AG04450 (cell line): ENCODE results near the gene SOX21. TPM values are rescaled to one million over a fixed set of nuclear protein-coding genes. Genes with fewer than 3 reads are reported as not detected.

Source experiments
- CTCF ChIA-PET: fragments of 300-600, 350-600 bp; formaldehyde crosslinking; extraction: SDS; loops from one replicate; lab custom pipeline; 2022; ENCODE audit warnings: antibody characterized with exemption, inconsistent platforms; lab: Charles Lee
- POLR2A ChIA-PET: fragments of 350-600 bp; formaldehyde crosslinking; extraction: SDS; loops from one replicate; lab custom pipeline; 2021; ENCODE audit warnings: antibody characterized with exemption, inconsistent platforms; lab: Yijun Ruan, JAX
- DNase-seq: peaks from one replicate; pipeline ENCODE4 v3.0.0-alpha.2; 2011; ENCODE audit warnings: low read depth, low spot score
- H3K27ac ChIP-seq: one replicate; pipeline ENCODE4 v1.5.1; 2012; ENCODE audit warnings: low read depth, low read length, control low read depth
- H3K27me3 ChIP-seq: one replicate; pipeline ENCODE4 v1.6.0; 2012; ENCODE audit warnings: low read length; ENCODE audit not compliant: control insufficient read depth, insufficient read depth
- H3K4me3 ChIP-seq: 2 replicates; pipeline ENCODE4 v1.5.1; 2011; ENCODE audit warnings: mild to moderate bottlenecking, low read depth, low read length, control low read depth
- H3K9me3 ChIP-seq: 2 replicates; pipeline ENCODE4 v1.5.1; 2012; ENCODE audit warnings: low read length; ENCODE audit not compliant: control insufficient read depth, insufficient read depth
- CTCF ChIP-seq: IDR thresholded peaks from 2 replicates; pipeline ENCODE4 v1.5.1; 2011; ENCODE audit warnings: low read depth, low read length, control low read depth, inconsistent platforms
- polyA plus RNA-seq: library from polyadenylated mRNA; depleted of rRNA; stranded (reverse); fragments of >200 nt; gene quantifications from 2 replicates; pipeline ENCODE4 v1.2.3, GENCODE V29; 2011

The SOX21 gene
- polyA plus RNA-seq, 1 experiment: not detected

- H3K27me3 ChIP-seq: peaks cover 26% of the 10 kb centered on the region
- CTCF ChIA-PET: interaction anchor here (1.1 to 1.3 kb wide), 2 partner anchors 16 to 19 kb away, joined by 3 to 5 read pairs; no protein-coding TSS in a partner anchor
- TF ChIP-seq CTCF: no peak
- DNase-seq: no peak
- POLR2A ChIA-PET: no interaction called here
- H3K27ac ChIP-seq: no peak overlapping the region
- H3K4me3 ChIP-seq: no peak overlapping the region
- H3K9me3 ChIP-seq: no peaks in the 10 kb centered on the region
Observed at GRCh38 chr13:94679614-94680013, 32.7 kb downstream of the SOX21 start.

GRCh38 chr13:94678845-94679244 lies 33.5 kb downstream of the SOX21 start:
- Histone ChIP-seq H3K27ac (no peak overlapping the region), H3K9me3 (no peaks in the 10 kb centered on the region), H3K4me3 (no peak overlapping the region), H3K27me3 (peaks cover 26% of the 10 kb centered on the region)
- no peak for TF ChIP-seq CTCF
- ChIA-PET POLR2A (no interaction called here), CTCF (interaction anchor here (1.1 to 1.3 kb wide), 2 partner anchors 16 to 18 kb away, joined by 3 to 5 read pairs; no protein-coding TSS in a partner anchor)
- no peak for DNase-seq

GRCh38 chr13:94677799-94678198 lies 34.5 kb downstream of the SOX21 start:
- Histone ChIP-seq H3K27ac (no peak overlapping the region), H3K4me3 (no peak overlapping the region), H3K9me3 (no peaks in the 10 kb centered on the region), H3K27me3 (peaks cover 24% of the 10 kb centered on the region)
- ChIA-PET CTCF (no interaction called here), POLR2A (no interaction called here)
- DNase-seq: no peak
- no peak for TF ChIP-seq CTCF

- Histone ChIP-seq H3K4me3 (no peak overlapping the region), H3K27me3 (peaks cover 17% of the 10 kb centered on the region), H3K9me3 (no peaks in the 10 kb centered on the region), H3K27ac (no peak overlapping the region)
- peak; percentile 76 for TF ChIP-seq CTCF
- no peak for DNase-seq
- POLR2A ChIA-PET: no interaction called here
- CTCF ChIA-PET: interaction anchor here (0.6 to 3.0 kb wide), 30 partner anchors 8 to 803 kb away, joined by 3 to 35 read pairs (median 4); no protein-coding TSS in a partner anchor
Observed at GRCh38 chr13:94674609-94675348, 37.6 kb downstream of the SOX21 start.

GRCh38 chr13:94673851-94674250 lies 38.5 kb downstream of the SOX21 start:
- POLR2A ChIA-PET: no interaction called here
- no peak for TF ChIP-seq CTCF
- Histone ChIP-seq H3K4me3 (no peak overlapping the region), H3K27me3 (peaks cover 14% of the 10 kb centered on the region), H3K27ac (no peak overlapping the region), H3K9me3 (no peaks in the 10 kb centered on the region)
- CTCF ChIA-PET: interaction anchor here (0.6 to 3.0 kb wide), 13 partner anchors 8 to 1928 kb away, joined by 3 to 35 read pairs (median 4); no protein-coding TSS in a partner anchor
- no peak for DNase-seq
